Measurements from ENCODE around the gene ADCK1. TPM values are rescaled to one million over a fixed set of nuclear protein-coding genes. Genes with fewer than 3 reads are reported as not detected.

Gene ADCK1
- polyA plus RNA-seq, 2 donors: 4.4 to 5.2 TPM

DNA sequence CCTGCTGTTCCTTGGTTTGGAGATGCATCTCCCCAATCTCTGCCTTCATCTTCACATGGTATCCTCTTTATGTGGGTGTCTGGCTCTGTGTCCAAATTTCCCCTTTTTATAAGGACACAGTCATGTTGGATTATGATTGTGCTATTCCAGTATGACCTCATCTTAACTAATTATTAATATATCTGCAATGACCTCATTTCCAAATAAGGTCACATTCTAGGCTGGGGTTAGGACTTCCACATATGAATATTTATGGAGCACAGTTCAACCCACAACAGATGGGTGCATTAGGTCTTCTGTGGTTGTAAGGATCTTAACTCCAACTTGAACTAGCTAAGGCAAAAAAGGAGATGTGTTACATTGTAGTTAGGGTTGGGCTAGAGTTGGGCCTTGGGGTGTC, 69.4 kb downstream of the ADCK1 start:
- Histone ChIP-seq H3K4me1 (ENCODE audit: control insufficient read depth in 2 of 2, insufficient read depth in 2 of 2, low read length in 1 of 2) (no peaks in the 10 kb centered on the region), H3K27me3 (ENCODE audit: control insufficient read depth in 1 of 2, insufficient read depth in 2 of 2, low read length in 2 of 2) (no peaks in the 10 kb centered on the region), H3K9me3 (ENCODE audit: control insufficient read depth in 2 of 2, insufficient read depth in 1 of 2, low read depth in 1 of 2, low read length in 1 of 2) (no peaks in the 10 kb centered on the region), H3K4me3 (ENCODE audit: low read depth in 1 of 2, low read length in 2 of 2) (no peak overlapping the region), H3K36me3 (ENCODE audit: control insufficient read depth in 2 of 2, insufficient read depth in 2 of 2, low read length in 1 of 2) (no peaks in the 10 kb centered on the region), H3K27ac (ENCODE audit: low read depth in 2 of 2, low read length in 1 of 2) (no peak overlapping the region)

DNA sequence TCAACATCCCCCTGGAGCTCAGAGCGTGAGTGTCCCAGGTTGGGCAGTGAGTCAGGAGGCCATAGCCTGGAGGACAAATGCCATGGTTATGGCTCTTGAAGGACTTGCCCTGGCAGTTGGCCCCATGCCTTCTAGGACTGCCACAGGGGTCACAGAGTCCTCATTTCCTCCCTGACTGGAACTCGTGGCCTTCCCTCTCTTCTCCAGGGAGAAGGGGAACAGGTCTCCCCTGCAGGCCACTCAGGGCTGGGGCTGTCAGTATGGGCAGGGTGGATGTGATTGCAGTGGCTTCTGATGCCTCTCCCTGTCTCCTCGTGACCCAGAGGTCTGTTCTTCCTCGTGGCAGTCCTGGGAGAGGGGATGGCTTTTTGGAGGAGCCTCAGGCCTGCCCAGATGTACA, 70.7 kb downstream of the ADCK1 start:
- no peaks in the 10 kb centered on the region for H3K36me3 ChIP-seq (ENCODE audit: control insufficient read depth in 2 of 2, insufficient read depth in 2 of 2, low read length in 1 of 2)
- H3K4me3 ChIP-seq (ENCODE audit: low read depth in 1 of 2, low read length in 2 of 2): no peak overlapping the region
- H3K9me3 ChIP-seq (ENCODE audit: control insufficient read depth in 2 of 2, insufficient read depth in 1 of 2, low read depth in 1 of 2, low read length in 1 of 2): no peaks in the 10 kb centered on the region
- H3K4me1 ChIP-seq (ENCODE audit: control insufficient read depth in 2 of 2, insufficient read depth in 2 of 2, low read length in 1 of 2): no peaks in the 10 kb centered on the region
- no peak overlapping the region for H3K27ac ChIP-seq (ENCODE audit: low read depth in 2 of 2, low read length in 1 of 2)
- no peaks in the 10 kb centered on the region for H3K27me3 ChIP-seq (ENCODE audit: control insufficient read depth in 1 of 2, insufficient read depth in 2 of 2, low read length in 2 of 2)
- 75 to 79% methylated on average over 4 of the region's 4 CpGs for WGBS, 2 donors

DNA sequence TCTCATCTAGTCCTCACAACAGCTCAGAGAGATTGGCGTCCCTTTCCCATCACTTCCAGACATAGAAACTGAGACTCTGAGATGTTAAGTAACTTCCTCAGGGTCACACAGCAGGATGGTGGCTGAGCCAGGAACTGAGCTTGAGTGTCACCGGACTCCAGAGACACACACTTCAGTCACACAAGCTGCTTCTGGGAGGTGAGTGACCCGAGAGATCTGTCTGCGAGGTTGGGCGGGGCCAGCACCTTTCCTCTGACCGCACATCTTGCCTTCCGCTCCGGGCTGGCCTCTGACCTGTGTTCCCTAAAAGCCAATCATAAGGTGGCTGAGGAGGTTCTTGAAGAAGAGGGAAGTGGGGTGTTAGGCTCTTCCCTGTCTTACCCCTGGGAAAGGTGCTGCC, 72.2 kb downstream of the ADCK1 start:
- 91 to 97% methylated on average over 8 of the region's 8 CpGs for WGBS, 2 donors

DNA sequence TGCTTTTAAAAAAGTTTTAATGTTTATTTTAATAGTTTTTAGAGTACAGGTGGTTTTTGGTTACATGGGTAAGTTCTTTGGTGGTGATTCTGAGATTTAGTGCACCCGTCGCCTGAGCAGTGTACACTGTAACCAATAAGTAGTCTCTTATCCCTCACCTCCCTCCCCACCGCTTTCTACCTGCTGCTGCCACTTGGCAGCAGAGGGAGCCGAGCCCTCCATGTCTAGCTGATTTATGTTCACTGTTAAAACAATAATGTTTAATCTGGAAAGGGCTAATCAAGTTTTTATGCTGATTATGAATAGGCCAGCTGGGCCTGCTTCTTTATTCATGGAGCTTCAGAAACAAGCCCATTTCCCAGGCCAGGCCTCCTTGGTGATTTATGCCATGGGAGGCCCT, 73.1 kb downstream of the ADCK1 start:
- H3K27ac ChIP-seq (ENCODE audit: low read depth in 2 of 2, low read length in 1 of 2): no peak overlapping the region
- H3K4me1 ChIP-seq (ENCODE audit: control insufficient read depth in 2 of 2, insufficient read depth in 2 of 2, low read length in 1 of 2): no peaks in the 10 kb centered on the region
- H3K27me3 ChIP-seq (ENCODE audit: control insufficient read depth in 1 of 2, insufficient read depth in 2 of 2, low read length in 2 of 2): no peaks in the 10 kb centered on the region
- WGBS, 2 donors: 74 to 88% methylated on average over 4 of the region's 4 CpGs
- no peak overlapping the region for H3K4me3 ChIP-seq (ENCODE audit: low read depth in 1 of 2, low read length in 2 of 2)
- H3K36me3 ChIP-seq (ENCODE audit: control insufficient read depth in 2 of 2, insufficient read depth in 2 of 2, low read length in 1 of 2): no peaks in the 10 kb centered on the region
- no peaks in the 10 kb centered on the region for H3K9me3 ChIP-seq (ENCODE audit: control insufficient read depth in 2 of 2, insufficient read depth in 1 of 2, low read depth in 1 of 2, low read length in 1 of 2)

More for the DNA sequence above, 72.2 kb downstream of the ADCK1 start:
- Histone ChIP-seq H3K4me1 (ENCODE audit: control insufficient read depth in 2 of 2, insufficient read depth in 2 of 2, low read length in 1 of 2) (no peaks in the 10 kb centered on the region), H3K36me3 (ENCODE audit: control insufficient read depth in 2 of 2, insufficient read depth in 2 of 2, low read length in 1 of 2) (no peaks in the 10 kb centered on the region), H3K27me3 (ENCODE audit: control insufficient read depth in 1 of 2, insufficient read depth in 2 of 2, low read length in 2 of 2) (no peaks in the 10 kb centered on the region), H3K4me3 (ENCODE audit: low read depth in 1 of 2, low read length in 2 of 2) (no peak overlapping the region), H3K27ac (ENCODE audit: low read depth in 2 of 2, low read length in 1 of 2) (no peak overlapping the region), H3K9me3 (ENCODE audit: control insufficient read depth in 2 of 2, insufficient read depth in 1 of 2, low read depth in 1 of 2, low read length in 1 of 2) (no peaks in the 10 kb centered on the region)

DNA sequence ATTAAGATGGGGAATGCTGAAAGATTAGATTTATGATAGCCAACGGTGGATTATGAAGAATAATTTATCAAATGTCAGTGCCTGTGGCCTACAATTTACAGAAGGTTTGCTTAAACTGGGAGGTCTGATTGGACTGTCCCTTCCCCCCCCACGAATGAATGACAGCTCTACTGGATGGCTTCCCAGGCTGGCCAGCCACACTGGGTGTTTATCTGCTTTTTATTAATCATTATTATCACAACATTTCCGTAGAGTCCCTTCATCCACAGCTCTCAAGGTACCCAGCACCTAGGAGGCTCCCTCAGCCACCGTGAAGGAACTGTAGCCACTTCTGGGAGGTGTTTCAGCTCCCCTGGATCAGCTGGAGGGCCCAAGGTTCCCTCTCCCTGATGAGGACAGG, 78.9 kb downstream of the ADCK1 start:
- 52 to 54% methylated on average over 4 of the region's 4 CpGs for WGBS, 2 donors
- Histone ChIP-seq H3K27me3 (ENCODE audit: control insufficient read depth in 1 of 2, insufficient read depth in 2 of 2, low read length in 2 of 2) (no peaks in the 10 kb centered on the region), H3K36me3 (ENCODE audit: control insufficient read depth in 2 of 2, insufficient read depth in 2 of 2, low read length in 1 of 2) (no peaks in the 10 kb centered on the region), H3K4me3 (ENCODE audit: low read depth in 1 of 2, low read length in 2 of 2) (no peak overlapping the region), H3K4me1 (ENCODE audit: control insufficient read depth in 2 of 2, insufficient read depth in 2 of 2, low read length in 1 of 2) (peaks cover 2 to 5% of the 10 kb centered on the region in 2 donors), H3K9me3 (ENCODE audit: control insufficient read depth in 2 of 2, insufficient read depth in 1 of 2, low read depth in 1 of 2, low read length in 1 of 2) (no peaks in the 10 kb centered on the region), H3K27ac (ENCODE audit: low read depth in 2 of 2, low read length in 1 of 2) (no peak overlapping the region)

DNA sequence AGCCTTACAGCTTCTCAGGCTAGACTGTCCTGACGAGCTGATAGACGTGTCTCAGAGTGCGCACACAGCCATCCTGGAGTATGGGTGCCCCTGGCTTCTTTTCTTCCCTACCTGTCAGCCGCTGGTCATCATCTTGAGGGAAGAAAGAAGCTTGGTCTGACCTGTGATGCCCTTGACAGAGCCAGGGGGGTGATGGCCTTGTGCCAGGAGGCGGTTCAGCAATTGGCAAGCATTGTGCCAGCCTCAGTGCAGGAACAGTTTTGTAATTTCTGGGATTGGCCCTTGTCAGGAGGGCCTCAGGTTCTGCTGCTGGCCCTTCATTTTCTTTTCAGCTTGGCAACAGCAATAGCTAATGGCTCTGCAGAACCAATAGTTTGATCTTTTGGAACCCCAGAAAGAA, 80.1 kb downstream of the ADCK1 start:
- no peaks in the 10 kb centered on the region for H3K36me3 ChIP-seq (ENCODE audit: control insufficient read depth in 2 of 2, insufficient read depth in 2 of 2, low read length in 1 of 2)
- H3K4me3 ChIP-seq (ENCODE audit: low read depth in 1 of 2, low read length in 2 of 2): no peak overlapping the region
- WGBS, 2 donors: 82 to 88% methylated on average over 5 of the region's 5 CpGs
- peaks cover 2 to 5% of the 10 kb centered on the region in 2 donors for H3K4me1 ChIP-seq (ENCODE audit: control insufficient read depth in 2 of 2, insufficient read depth in 2 of 2, low read length in 1 of 2)
- no peak overlapping the region for H3K27ac ChIP-seq (ENCODE audit: low read depth in 2 of 2, low read length in 1 of 2)
- no peaks in the 10 kb centered on the region for H3K27me3 ChIP-seq (ENCODE audit: control insufficient read depth in 1 of 2, insufficient read depth in 2 of 2, low read length in 2 of 2)
- no peaks in the 10 kb centered on the region for H3K9me3 ChIP-seq (ENCODE audit: control insufficient read depth in 2 of 2, insufficient read depth in 1 of 2, low read depth in 1 of 2, low read length in 1 of 2)

DNA sequence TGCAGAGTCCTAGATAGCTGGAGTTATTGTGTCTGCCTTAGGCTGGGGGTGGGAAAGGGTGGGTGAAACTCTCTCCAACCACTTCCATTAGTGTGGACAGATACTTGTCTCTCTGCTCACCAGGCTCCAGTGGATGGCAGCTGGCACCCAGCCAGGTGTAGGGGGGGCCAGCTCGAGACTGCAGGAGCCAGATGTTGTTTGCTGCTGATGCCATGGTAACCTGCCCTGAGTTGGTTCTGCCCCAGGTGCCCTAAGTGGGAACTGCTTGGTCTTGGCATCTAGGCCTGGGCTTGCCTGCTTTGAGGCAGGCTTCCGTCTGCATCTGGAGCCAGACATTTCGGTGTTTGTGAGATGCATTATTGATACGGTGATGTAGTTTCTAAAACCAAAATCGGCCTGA, 82.2 kb downstream of the ADCK1 start:
- no peaks in the 10 kb centered on the region for H3K9me3 ChIP-seq (ENCODE audit: control insufficient read depth in 2 of 2, insufficient read depth in 1 of 2, low read depth in 1 of 2, low read length in 1 of 2)
- H3K4me1 ChIP-seq (ENCODE audit: control insufficient read depth in 2 of 2, insufficient read depth in 2 of 2, low read length in 1 of 2): peaks cover 2 to 5% of the 10 kb centered on the region in 2 donors
- no peak overlapping the region for H3K27ac ChIP-seq (ENCODE audit: low read depth in 2 of 2, low read length in 1 of 2)
- WGBS, 2 donors: 38 to 56% methylated on average over 5 of the region's 5 CpGs
- peaks cover 0 to 2% of the 10 kb centered on the region in 2 donors for H3K36me3 ChIP-seq (ENCODE audit: control insufficient read depth in 2 of 2, insufficient read depth in 2 of 2, low read length in 1 of 2)
- H3K27me3 ChIP-seq (ENCODE audit: control insufficient read depth in 1 of 2, insufficient read depth in 2 of 2, low read length in 2 of 2): no peaks in the 10 kb centered on the region
- H3K4me3 ChIP-seq (ENCODE audit: low read depth in 1 of 2, low read length in 2 of 2): no peak overlapping the region

DNA sequence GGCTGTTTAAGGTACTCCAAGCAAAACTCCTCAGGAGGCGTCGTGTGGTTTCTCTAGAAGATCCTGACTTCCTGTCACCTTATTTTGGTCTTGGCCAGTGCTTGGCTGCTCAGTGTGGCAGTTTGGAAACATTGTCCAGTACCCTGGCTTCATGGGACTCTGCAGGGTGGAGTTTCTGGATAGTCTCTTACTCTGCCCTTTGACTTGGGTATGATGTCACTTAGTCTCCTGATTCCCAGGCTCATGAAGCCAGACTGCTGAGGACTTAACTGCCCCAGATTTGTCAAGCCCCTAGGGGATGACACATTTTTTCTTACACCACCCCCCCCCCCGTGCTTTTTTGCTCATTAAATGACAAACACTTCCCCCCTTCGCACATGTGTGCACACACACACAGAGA, 82.7 kb downstream of the ADCK1 start:
- Histone ChIP-seq H3K4me3 (ENCODE audit: low read depth in 1 of 2, low read length in 2 of 2) (no peak overlapping the region), H3K27me3 (ENCODE audit: control insufficient read depth in 1 of 2, insufficient read depth in 2 of 2, low read length in 2 of 2) (no peaks in the 10 kb centered on the region), H3K9me3 (ENCODE audit: control insufficient read depth in 2 of 2, insufficient read depth in 1 of 2, low read depth in 1 of 2, low read length in 1 of 2) (no peaks in the 10 kb centered on the region), H3K36me3 (ENCODE audit: control insufficient read depth in 2 of 2, insufficient read depth in 2 of 2, low read length in 1 of 2) (peaks cover 0 to 5% of the 10 kb centered on the region in 2 donors), H3K27ac (ENCODE audit: low read depth in 2 of 2, low read length in 1 of 2) (no peak overlapping the region), H3K4me1 (ENCODE audit: control insufficient read depth in 2 of 2, insufficient read depth in 2 of 2, low read length in 1 of 2) (peaks cover 2 to 5% of the 10 kb centered on the region in 2 donors)
- 45 to 58% methylated on average over 4 of the region's 4 CpGs for WGBS, 2 donors

DNA sequence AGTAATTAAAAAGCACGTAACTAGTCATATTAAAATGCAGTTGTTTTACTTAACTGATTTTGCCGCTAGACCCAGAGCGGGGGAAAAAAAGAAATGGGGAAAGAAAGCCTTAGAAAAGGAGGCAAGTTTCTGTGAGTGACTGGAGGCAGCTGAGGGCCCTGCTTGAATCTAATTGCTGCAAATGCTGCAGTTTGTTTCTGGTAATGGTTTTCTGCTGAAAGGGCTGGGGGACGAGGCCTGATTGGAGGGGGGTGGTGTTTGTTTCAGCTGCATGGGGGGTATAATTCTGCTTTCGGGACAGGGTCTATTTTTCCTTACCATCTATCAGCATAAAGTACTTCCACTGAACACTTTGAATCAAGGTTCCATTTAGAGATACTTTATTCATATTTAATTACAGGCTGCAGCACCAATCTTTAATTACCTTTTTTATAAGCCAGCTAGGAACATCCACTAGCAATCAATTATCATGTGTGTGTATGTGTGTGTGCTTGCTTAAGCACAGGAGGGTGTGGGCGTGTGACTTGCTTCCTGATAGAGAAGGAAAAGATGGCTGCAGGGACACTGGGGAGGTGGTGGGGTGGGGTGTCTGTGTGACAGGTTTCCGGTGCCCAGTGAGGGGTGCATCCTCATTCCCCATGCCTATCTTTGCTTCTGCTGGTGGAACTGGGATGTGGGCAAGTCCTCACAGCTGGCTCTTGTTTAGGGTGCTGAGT, 83.4 kb downstream of the ADCK1 start:
- H3K4me1 ChIP-seq (ENCODE audit: control insufficient read depth in 2 of 2, insufficient read depth in 2 of 2, low read length in 1 of 2): peaks cover 2 to 5% of the 10 kb centered on the region in 2 donors
- no peak overlapping the region for H3K27ac ChIP-seq (ENCODE audit: low read depth in 2 of 2, low read length in 1 of 2)
- H3K9me3 ChIP-seq (ENCODE audit: control insufficient read depth in 2 of 2, insufficient read depth in 1 of 2, low read depth in 1 of 2, low read length in 1 of 2): no peaks in the 10 kb centered on the region
- H3K27me3 ChIP-seq (ENCODE audit: control insufficient read depth in 1 of 2, insufficient read depth in 2 of 2, low read length in 2 of 2): no peaks in the 10 kb centered on the region
- H3K36me3 ChIP-seq (ENCODE audit: control insufficient read depth in 2 of 2, insufficient read depth in 2 of 2, low read length in 1 of 2): peaks cover 0 to 8% of the 10 kb centered on the region in 2 donors
- no peak overlapping the region for H3K4me3 ChIP-seq (ENCODE audit: low read depth in 1 of 2, low read length in 2 of 2)
- 85 to 91% methylated on average over 7 of the region's 7 CpGs for WGBS, 2 donors

DNA sequence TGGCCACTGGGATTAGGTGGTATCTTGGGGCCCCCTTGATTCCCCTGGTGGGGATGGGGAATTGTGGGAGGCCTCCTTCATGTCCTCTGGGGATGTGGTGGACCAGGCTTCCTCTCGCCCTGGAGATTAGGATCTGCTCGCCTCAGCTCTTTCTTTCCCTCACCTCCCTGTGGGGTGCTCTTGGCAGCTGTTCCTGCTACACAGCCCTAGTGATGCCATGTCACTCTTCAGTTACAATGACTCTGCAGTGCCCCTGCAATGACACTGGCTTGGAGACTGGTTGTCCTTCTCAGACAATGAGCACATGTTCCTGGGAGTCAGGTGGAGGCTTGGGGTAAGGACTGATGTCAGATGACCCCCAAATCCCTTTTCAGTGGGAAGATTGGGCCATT, 83.9 kb downstream of the ADCK1 start:
- Histone ChIP-seq H3K4me1 (ENCODE audit: control insufficient read depth in 2 of 2, insufficient read depth in 2 of 2, low read length in 1 of 2) (peaks cover 2 to 5% of the 10 kb centered on the region in 2 donors), H3K4me3 (ENCODE audit: low read depth in 1 of 2, low read length in 2 of 2) (no peak overlapping the region), H3K36me3 (ENCODE audit: control insufficient read depth in 2 of 2, insufficient read depth in 2 of 2, low read length in 1 of 2) (peaks cover 0 to 8% of the 10 kb centered on the region in 2 donors), H3K27me3 (ENCODE audit: control insufficient read depth in 1 of 2, insufficient read depth in 2 of 2, low read length in 2 of 2) (no peaks in the 10 kb centered on the region), H3K9me3 (ENCODE audit: control insufficient read depth in 2 of 2, insufficient read depth in 1 of 2, low read depth in 1 of 2, low read length in 1 of 2) (no peaks in the 10 kb centered on the region), H3K27ac (ENCODE audit: low read depth in 2 of 2, low read length in 1 of 2) (no peak overlapping the region)
- WGBS, 2 donors: 82 to 85% methylated on average over 2 of the region's 2 CpGs
